Embryonic facial prominence (tissue), 1 donor: ENCODE measurements around the gene ZNRF1.

ENCODE experiments used
- DNase-seq: peaks from one replicate; pipeline ENCODE4 v3.0.0-alpha.2; 2016; ENCODE audit errors: extremely low spot score

Gene ZNRF1

GRCh38 chr16:75027520-75028300, 28.9 kb downstream of the ZNRF1 start:
- no peak for DNase-seq

DNA sequence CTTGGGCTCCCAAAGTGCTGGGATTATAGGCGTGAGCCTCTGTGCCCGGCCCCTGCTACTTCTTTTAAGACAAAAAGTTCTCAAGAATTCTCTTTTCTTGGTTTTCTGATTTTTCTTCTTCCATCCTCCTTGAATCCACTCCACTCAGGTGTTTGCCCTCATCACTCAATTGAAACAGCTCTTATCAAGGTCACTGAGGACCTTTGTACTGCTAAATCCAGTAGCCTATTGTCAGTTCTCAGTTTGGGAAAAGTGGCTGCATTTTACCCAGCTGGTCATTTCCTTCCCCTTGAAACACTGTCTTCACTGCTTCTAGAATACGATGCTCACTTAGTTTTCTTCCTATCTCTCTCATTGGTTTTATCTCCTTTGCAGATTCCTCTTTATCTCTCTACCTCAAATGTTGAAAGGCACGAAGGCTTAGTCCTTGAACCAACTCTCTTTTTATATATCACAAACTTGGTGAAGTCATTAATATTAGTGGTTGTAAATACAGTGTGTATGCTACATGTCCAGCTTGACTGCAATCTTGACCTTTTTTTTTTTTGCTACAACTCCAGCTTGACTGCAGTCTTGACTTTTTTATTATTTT, 29.8 kb downstream of the ZNRF1 start:
- no peak for DNase-seq

DNA sequence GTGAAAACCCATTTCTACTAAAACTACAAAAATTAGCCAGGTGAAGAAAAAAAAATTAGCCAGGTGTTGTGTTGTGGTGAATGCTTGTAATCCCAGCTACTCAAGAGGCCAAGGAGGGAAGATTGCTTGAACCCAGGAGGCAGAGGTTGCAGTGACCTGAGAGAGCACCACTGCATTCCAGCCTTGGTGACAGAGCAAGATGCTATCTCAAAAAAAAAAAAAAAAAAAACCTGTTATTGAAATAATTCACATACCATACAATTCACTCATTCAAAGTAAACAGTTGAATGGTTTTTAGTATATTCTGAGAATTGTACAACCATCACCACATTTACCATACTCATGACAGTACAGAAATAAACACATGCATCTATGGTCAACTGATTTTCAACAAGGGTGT, 31.0 kb downstream of the ZNRF1 start:
- DNase-seq = no peak

- no peak for DNase-seq
Observed at GRCh38 chr16:75032655-75033054, 33.8 kb downstream of the ZNRF1 start.

DNA sequence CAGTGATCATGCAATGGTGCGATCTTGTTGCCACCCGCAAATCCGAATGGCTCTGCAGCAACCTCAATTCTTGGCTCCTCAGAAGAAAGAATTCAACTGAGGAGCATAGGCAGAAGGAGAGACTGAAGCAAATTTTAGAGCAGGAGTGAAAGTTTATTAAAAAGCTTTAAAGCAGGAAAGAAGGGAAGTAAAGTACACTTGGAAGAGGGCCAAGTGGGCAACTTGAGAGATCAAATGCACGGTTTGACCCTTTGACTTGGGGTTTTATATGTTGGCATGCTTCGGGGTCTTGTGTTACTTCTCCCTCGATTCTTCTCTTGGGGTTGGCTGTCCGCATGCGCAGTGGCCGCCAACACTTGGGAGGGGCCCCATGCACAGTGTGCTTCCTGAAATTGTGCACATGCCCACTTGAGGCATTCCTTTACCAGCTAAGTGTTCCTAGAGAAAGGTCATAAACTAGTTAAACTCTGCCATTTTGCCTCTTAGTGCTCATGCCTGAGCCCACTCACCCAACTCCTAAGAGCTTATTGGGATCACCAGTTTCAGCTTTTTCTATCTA, 36.7 kb downstream of the ZNRF1 start:
- DNase-seq = no peak

DNA sequence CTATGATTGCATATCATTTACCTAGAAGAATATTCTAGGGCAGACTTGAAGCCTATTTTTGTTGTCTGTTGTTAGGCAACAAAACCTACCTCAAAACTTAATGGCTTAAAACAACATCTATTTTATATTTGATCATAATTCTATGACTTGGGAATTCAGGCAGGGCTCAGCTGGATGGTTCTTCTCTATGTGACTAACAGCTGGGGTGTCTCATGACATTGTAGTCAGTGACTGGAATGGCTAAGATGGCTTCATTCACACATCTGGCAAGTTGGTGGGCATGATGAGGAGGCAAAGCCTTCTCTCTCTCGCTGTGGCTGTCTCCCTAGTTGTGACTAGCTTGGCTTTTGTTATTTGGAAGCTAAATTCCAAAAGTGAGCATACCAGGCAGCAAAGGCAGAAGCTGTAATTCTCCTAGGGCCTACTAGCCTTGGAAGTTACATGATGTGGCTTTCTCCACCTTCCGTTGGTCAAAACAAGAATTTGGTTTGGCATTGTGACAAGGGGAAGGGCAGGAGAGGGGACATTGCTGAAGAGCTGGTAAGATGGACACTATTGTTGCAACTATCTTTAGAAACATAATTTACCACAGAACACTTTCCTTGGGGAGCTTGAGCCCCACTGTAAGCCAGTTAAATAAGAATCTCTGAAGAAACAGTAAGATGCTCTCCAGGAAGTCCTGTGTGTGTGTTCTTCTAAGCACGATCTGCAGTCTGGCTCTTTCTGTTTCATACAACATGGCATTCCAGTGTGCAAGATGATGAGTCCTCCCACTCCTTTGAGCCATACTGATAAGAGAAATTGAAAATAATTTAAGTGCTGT, 39.4 kb downstream of the ZNRF1 start:
- no peak for DNase-seq

- no peak for DNase-seq
Observed at GRCh38 chr16:75039941-75040340, 41.1 kb downstream of the ZNRF1 start.

DNA sequence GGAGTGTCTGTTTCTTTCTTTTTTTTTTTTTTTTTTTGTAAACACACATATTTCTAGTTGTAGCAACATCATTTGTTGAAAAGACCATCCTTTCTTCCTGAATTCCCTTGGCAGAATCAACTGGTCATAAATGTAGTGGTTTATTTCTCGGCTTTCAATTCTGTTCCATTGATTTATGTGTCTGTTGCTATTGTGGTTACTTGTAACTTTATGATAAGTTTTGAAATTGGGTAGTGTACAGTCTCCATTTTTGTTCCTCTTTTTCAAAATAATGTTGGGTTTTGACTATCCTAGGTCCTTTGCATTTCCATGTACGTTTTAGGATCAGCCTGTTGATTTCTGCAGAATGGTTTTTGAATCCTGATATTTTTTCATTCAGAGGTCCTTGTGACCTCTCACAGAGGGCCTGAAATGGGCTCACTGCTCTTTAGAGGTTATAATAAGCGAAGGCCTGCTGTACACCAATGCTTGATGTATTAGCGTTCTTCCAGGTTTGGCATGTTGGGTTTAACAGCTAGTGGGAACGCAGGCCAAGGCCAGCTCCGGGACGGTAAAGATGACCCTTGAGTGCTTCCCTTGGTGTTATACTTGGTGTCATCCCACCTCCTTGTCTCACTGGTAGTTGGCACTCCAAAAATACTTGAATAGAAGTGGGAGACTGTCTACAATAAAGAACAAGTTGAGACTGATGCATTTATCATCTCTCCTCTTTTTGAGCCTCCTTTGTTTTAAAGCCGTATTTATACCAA, 43.8 kb downstream of the ZNRF1 start:
- no peak for DNase-seq

- DNase-seq = no peak
Observed at GRCh38 chr16:75043175-75043895, 44.5 kb downstream of the ZNRF1 start.

- DNase-seq = no peak
Observed at GRCh38 chr16:75044800-75045361, 46.1 kb downstream of the ZNRF1 start.

GRCh38 chr16:75045424-75045823, 46.6 kb downstream of the ZNRF1 start:
- DNase-seq = no peak

DNA sequence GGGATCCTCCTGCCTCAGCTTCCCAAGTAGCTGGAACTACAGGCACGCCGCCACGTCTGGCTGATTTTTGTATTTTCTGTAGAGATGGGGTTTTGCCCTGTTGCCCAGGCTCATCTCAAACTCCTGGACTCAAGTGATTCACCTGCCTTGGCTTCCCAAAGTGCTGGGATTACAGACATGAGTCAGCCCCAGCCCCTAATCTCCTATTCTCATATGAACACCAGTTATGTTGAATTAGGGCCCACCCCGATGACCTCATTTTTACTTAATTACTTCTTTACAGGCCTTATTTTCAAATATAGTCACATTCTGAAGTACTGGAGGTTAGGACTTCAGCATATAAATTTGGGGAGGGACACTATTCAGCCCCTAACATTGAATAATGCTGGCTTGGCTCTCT, 49.2 kb downstream of the ZNRF1 start:
- no peak for DNase-seq

- DNase-seq = no peak
Observed at GRCh38 chr16:75048530-75048929, 49.7 kb downstream of the ZNRF1 start.

- no peak for DNase-seq
Observed at GRCh38 chr16:75052481-75053202, 53.8 kb downstream of the ZNRF1 start.

GRCh38 chr16:75053791-75054555, 55.1 kb downstream of the ZNRF1 start:
- DNase-seq = no peak

- no peak for DNase-seq
Observed at GRCh38 chr16:75054556-75054947, 55.7 kb downstream of the ZNRF1 start.

DNA sequence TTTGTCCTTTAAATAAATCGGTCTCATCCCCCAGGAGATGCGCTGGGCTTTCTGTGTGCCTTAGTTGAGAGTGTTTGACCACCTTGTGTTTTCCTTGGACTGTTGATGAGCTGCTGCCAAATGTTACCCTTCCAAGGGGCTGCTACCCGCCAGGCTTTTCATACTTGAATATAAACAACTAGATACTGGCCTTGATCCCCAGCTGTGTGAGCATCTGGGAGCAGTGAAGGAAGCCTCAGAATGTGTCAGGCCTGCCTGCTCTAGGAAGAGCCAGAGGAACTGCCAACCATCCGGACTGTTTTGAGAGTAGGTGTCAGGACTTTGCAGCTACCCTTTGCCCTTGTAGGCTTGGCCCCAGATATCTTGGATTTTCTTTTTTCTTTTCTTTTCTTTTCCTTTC, 60.0 kb downstream of the ZNRF1 start:
- no peak for DNase-seq

- DNase-seq = no peak
Observed at GRCh38 chr16:75059411-75059810, 60.6 kb downstream of the ZNRF1 start.

DNA sequence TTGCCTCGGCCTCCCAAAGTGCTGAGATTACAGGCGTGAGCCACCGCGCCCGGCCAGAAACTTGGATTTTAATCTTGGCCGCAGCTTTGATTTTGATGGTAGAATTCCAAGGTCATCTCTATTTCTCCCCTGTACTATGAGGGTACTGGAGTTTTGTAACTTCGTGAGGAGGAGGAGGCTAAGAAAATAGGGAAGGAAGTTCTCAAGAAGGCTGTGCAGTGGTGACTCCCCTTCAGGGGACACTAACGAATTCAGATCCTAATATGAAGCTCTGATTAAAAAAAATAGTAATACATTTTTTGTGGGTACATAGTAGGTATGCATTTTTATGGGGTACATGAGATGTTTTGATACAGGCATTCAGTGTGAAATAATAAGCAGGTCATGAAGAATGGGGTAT, 61.9 kb downstream of the ZNRF1 start:
- DNase-seq = no peak
